ENCODE data around the gene P2RX4.

DNA sequence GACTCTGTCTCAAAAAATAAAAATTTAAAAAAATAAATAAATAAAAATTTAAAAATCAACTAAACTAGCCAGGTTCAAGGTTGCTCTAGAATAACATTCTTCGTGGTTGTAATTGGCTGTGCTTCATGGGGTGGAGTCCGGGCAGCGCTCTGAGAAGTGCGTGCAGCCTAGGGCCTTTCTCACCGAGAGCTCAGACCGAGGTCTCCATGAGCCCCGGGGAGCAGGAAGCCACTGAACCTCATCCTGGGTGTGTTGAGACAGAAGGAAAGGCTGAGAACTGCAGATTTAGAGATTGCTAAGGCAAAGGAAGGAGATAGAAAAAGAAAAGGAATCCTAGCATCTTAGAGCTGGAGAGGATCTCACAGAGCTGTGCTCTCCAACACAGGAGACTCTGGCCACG lies 14.7 kb downstream of the P2RX4 start:
- TF ChIP-seq, protein P1, sequence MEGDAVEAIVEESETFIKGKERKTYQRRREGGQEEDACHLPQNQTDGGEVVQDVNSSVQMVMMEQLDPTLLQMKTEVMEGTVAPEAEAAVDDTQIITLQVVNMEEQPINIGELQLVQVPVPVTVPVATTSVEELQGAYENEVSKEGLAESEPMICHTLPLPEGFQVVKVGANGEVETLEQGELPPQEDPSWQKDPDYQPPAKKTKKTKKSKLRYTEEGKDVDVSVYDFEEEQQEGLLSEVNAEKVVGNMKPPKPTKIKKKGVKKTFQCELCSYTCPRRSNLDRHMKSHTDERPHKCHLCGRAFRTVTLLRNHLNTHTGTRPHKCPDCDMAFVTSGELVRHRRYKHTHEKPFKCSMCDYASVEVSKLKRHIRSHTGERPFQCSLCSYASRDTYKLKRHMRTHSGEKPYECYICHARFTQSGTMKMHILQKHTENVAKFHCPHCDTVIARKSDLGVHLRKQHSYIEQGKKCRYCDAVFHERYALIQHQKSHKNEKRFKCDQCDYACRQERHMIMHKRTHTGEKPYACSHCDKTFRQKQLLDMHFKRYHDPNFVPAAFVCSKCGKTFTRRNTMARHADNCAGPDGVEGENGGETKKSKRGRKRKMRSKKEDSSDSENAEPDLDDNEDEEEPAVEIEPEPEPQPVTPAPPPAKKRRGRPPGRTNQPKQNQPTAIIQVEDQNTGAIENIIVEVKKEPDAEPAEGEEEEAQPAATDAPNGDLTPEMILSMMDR (conservative IDR thresholded peaks at IDR 0.05) = no peak
- no peak for TF ChIP-seq EZH2 (IDR thresholded peaks at IDR 0.05; ENCODE audit: low read depth)

All from PC-9 (cell line).